Astrocyte (in vitro differentiated cells and primary cell): ENCODE measurements around the gene AUTS2. TPM values are rescaled to one million over a fixed set of nuclear protein-coding genes. Genes with fewer than 3 reads are reported as not detected.

ENCODE experiments used
- DNase-seq: peaks from one replicate; pipeline ENCODE4 v3.0.0-alpha.2; 2010; ENCODE audit warnings: low read depth
- FAIRE-seq: peaks from 2 replicates; lab custom pipeline; 2011; peaks lifted over from hg19 to GRCh38; lab: Jason Lieb, UNC
- H2AFZ ChIP-seq: 2 replicates; pipeline ENCODE4 v1.6.0; 2012; ENCODE audit warnings: low read depth, low read length, inconsistent platforms
- H3K27ac ChIP-seq: 2 replicates; pipeline ENCODE4 v1.5.1; 2011; ENCODE audit warnings: low read depth, low read length, inconsistent platforms
- H3K27me3 ChIP-seq: 2 replicates; pipeline ENCODE4 v1.6.0; 2011; ENCODE audit warnings: low read length, inconsistent platforms; ENCODE audit not compliant: insufficient read depth
- H3K36me3 ChIP-seq: 2 replicates; pipeline ENCODE4 v1.5.1; 2011; ENCODE audit warnings: low read length, inconsistent platforms; ENCODE audit not compliant: insufficient read depth
- H3K4me1 ChIP-seq: 2 replicates; pipeline ENCODE4 v1.5.1; 2011; ENCODE audit warnings: low read length, inconsistent platforms; ENCODE audit not compliant: insufficient read depth
- H3K4me2 ChIP-seq: 2 replicates; pipeline ENCODE4 v1.6.0; 2012; ENCODE audit warnings: low read length, inconsistent platforms
- H3K4me3 ChIP-seq: 2 replicates; pipeline ENCODE4 v1.5.1; 2011; ENCODE audit warnings: low read depth, mild to moderate bottlenecking, low read length, inconsistent platforms; ENCODE audit not compliant: insufficient read depth
- H3K79me2 ChIP-seq: 2 replicates; pipeline ENCODE4 v1.6.0; 2012; ENCODE audit warnings: mild to moderate bottlenecking, low read length, inconsistent platforms; ENCODE audit not compliant: insufficient read depth
- H3K9ac ChIP-seq: 2 replicates; pipeline ENCODE4 v1.6.0; 2012; ENCODE audit warnings: mild to moderate bottlenecking, low read length, inconsistent platforms
- H3K9me3 ChIP-seq: 2 replicates; pipeline ENCODE4 v1.5.1; 2012; ENCODE audit warnings: low read depth, mild to moderate bottlenecking, low read length, inconsistent platforms; ENCODE audit not compliant: insufficient read depth
- H4K20me1 ChIP-seq: 2 replicates; pipeline ENCODE4 v1.6.0; 2012; ENCODE audit warnings: low read length, inconsistent platforms; ENCODE audit not compliant: insufficient read depth
- H3K27ac Mint-ChIP-seq: one replicate; pipeline ENCODE4 v1.8.0; 2021; ENCODE audit warnings: mild to moderate bottlenecking, mixed read lengths; ENCODE audit not compliant: unreplicated experiment
- H3K27me3 Mint-ChIP-seq: one replicate; pipeline ENCODE4 v1.8.0; 2021; ENCODE audit warnings: low read depth, mixed read lengths; ENCODE audit not compliant: unreplicated experiment
- H3K36me3 Mint-ChIP-seq: one replicate; pipeline ENCODE4 v1.8.0; 2021; ENCODE audit warnings: low read depth, mixed read lengths; ENCODE audit not compliant: unreplicated experiment
- H3K4me1 Mint-ChIP-seq: one replicate; pipeline ENCODE4 v1.8.0; 2021; ENCODE audit warnings: low read depth, mixed read lengths; ENCODE audit not compliant: unreplicated experiment
- H3K4me3 Mint-ChIP-seq: one replicate; pipeline ENCODE4 v1.8.0; 2021; ENCODE audit warnings: mild to moderate bottlenecking, moderate library complexity, mixed read lengths; ENCODE audit not compliant: unreplicated experiment
- H3K9me3 Mint-ChIP-seq: one replicate; pipeline ENCODE4 v1.8.0; 2021; ENCODE audit warnings: mild to moderate bottlenecking, mixed read lengths; ENCODE audit not compliant: unreplicated experiment
- CTCF ChIP-seq: IDR thresholded peaks from 2 replicates; pipeline ENCODE4 v1.5.1; 2011; ENCODE audit warnings: low read depth, mild to moderate bottlenecking, inconsistent platforms, low read length, moderate library complexity; ENCODE audit not compliant: insufficient read depth
- EZH2 ChIP-seq: IDR thresholded peaks from 2 replicates; pipeline ENCODE4 v1.6.1; 2012; ENCODE audit warnings: mild to moderate bottlenecking, low read length, inconsistent platforms; ENCODE audit not compliant: insufficient read depth
- total RNA-seq: library from RNA; stranded (reverse); gene quantifications from 2 replicates; pipeline ENCODE4 v1.2.1, GENCODE V29; 2021

AUTS2 gene
- total RNA-seq, 1 donor from 2014 or later, result 73.2 TPM

DNA sequence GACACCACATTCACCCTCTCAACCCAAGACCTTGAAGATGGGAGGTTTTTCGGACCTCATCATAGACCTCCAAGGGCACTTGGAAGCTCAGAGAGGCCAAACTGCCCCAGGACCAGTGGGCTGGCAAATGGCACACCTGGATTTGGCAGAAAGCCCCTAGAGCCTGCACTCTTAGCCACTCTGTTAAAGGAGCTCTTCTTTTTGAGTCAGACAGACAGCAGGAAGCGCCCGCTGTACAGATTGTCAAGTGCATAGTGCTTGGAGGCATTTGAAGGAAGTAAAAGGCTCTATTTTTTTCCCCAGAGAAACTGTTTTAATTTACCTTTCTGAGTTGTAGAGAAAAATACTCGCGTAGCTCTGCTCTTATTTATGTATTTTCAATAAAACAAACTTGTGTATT is 1125.1 kb downstream of the AUTS2 start:
- H3K4me1 Mint-ChIP-seq, result peaks cover 10% of the 10 kb centered on the region
- Histone ChIP-seq H2AFZ (no peak overlapping the region), H3K4me1 (no peaks in the 10 kb centered on the region), H3K79me2 (peaks cover 85% of the 10 kb centered on the region), H3K4me2 (no peak overlapping the region), H3K4me3 (no peak overlapping the region), H4K20me1 (peaks cover 69% of the 10 kb centered on the region), H3K9ac (no peak overlapping the region), H3K27ac (no peak overlapping the region), H3K36me3 (no peaks in the 10 kb centered on the region), H3K27me3 (no peaks in the 10 kb centered on the region), H3K9me3 (no peaks in the 10 kb centered on the region)
- H3K27ac Mint-ChIP-seq, result no peak overlapping the region
- no peak overlapping the region for H3K4me3 Mint-ChIP-seq
- TF ChIP-seq EZH2 (no peak), CTCF (no peak)
- no peak for DNase-seq
- no peaks in the 10 kb centered on the region for H3K9me3 Mint-ChIP-seq
- peaks cover 4% of the 10 kb centered on the region for H3K36me3 Mint-ChIP-seq
- FAIRE-seq, result no peak
- no peaks in the 10 kb centered on the region for H3K27me3 Mint-ChIP-seq

GRCh38 chr7:70725448-70725847 is 1127.2 kb downstream of the AUTS2 start:
- H3K4me1 ChIP-seq, result no peaks in the 10 kb centered on the region
- no peak for TF ChIP-seq EZH2
- no peaks in the 10 kb centered on the region for H3K9me3 ChIP-seq
- H3K79me2 ChIP-seq, result peaks cover 84% of the 10 kb centered on the region
- H2AFZ ChIP-seq, result no peak overlapping the region
- peaks cover 13% of the 10 kb centered on the region for H3K4me1 Mint-ChIP-seq
- no peaks in the 10 kb centered on the region for H3K27me3 ChIP-seq
- H3K9ac ChIP-seq, result no peak overlapping the region
- H3K4me2 ChIP-seq, result no peak overlapping the region
- H3K9me3 Mint-ChIP-seq, result no peaks in the 10 kb centered on the region
- no peaks in the 10 kb centered on the region for H3K36me3 ChIP-seq
- H3K4me3 ChIP-seq, result no peak overlapping the region
- no peak overlapping the region for H3K27ac ChIP-seq
- peaks cover 3% of the 10 kb centered on the region for H3K36me3 Mint-ChIP-seq
- no peak overlapping the region for H3K27ac Mint-ChIP-seq
- no peak for FAIRE-seq
- peaks cover 64% of the 10 kb centered on the region for H4K20me1 ChIP-seq
- no peak for DNase-seq
- no peak overlapping the region for H3K4me3 Mint-ChIP-seq
- H3K27me3 Mint-ChIP-seq, result no peaks in the 10 kb centered on the region

DNA sequence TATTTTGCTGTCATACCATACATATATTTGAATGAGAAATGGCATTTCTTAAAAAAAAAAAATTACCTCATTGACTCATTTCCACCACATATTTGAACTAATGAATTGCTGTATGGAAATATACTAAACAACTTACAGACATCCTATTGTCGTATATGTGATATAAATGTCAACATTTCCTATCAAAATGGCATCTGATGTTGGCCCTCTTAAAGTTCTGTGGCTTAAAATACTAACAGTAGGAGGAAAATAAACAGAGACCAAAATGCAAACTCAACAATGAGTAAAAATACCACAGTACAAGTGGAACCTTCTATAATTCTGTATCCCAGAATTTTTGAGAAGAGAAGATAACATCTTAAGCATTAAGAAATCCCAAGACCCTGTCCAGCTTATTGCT is 1128.0 kb downstream of the AUTS2 start:
- Histone ChIP-seq H3K4me2 (no peak overlapping the region), H3K4me1 (no peaks in the 10 kb centered on the region), H3K4me3 (no peak overlapping the region), H4K20me1 (peaks cover 66% of the 10 kb centered on the region), H3K79me2 (peaks cover 81% of the 10 kb centered on the region), H3K36me3 (no peaks in the 10 kb centered on the region), H3K27me3 (no peaks in the 10 kb centered on the region), H3K9ac (no peak overlapping the region), H3K9me3 (no peaks in the 10 kb centered on the region), H3K27ac (no peak overlapping the region), H2AFZ (no peak overlapping the region)
- H3K9me3 Mint-ChIP-seq, result no peaks in the 10 kb centered on the region
- H3K4me1 Mint-ChIP-seq, result peaks cover 11% of the 10 kb centered on the region
- peaks cover 2% of the 10 kb centered on the region for H3K36me3 Mint-ChIP-seq
- DNase-seq (no peak), FAIRE-seq (no peak)
- H3K27me3 Mint-ChIP-seq, result no peaks in the 10 kb centered on the region
- no peak overlapping the region for H3K27ac Mint-ChIP-seq
- TF ChIP-seq CTCF, result no peak
- TF ChIP-seq EZH2, result no peak
- H3K4me3 Mint-ChIP-seq, result no peak overlapping the region
